ENCODE measurements around the gene SLC17A9. TPM values are rescaled to one million over a fixed set of nuclear protein-coding genes. Genes with fewer than 3 reads are reported as not detected.

Gene SLC17A9
- total and polyA plus RNA-seq, 2 experiments from 2014 or later: 11.1 to 23.2 TPM

DNA sequence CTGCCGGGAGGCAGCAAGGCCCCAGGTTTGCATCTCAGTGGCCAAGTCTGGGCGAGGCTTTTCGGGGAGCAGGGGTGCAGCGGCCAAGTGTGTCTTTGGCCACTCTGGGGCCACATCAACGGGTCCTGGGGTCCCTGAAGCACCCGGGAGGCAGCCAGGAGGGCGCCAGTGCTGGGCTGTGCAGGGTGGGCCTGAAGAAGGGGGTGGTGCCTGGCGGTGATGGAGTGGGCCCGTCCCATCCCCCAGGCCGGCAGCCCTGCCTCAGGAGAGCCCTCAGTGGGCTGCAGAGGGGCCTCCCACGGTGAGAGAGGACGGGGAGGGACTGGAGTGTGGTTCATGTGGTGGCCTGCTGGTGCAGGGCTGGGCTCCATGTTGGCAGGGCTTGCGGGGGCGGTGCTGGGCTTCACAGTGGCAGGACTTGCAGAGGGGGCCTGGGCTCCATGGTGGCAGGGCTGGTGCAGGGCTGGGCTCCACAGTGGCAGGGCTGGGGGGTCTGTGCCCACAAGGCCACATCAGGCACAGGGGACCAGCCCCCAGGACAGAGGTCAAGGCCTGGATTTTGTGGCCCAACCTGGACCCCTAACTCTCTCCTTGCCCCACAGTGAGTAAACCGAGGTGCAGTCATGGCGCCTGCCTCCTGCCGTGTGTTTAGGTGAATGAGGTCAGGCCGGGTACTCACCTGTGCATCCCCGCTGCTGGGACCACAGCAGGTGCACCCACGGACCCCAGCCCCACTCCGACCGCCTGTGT is 64.7 kb downstream of the SLC17A9 start:
- TF ChIP-seq EZH2 (IDR thresholded peaks at IDR 0.05; ENCODE audit: insufficient read depth, poor library complexity, severe bottlenecking) (no peak), EZH2phosphoT487 (IDR thresholded peaks at IDR 0.05; ENCODE audit: insufficient read depth, low read depth) (no peak)
- no peaks in the 10 kb centered on the region for H3K9me3 ChIP-seq (ENCODE audit: low read depth)
- 54 to 61% methylated on average over 21 to 22 of the region's 22 CpGs for WGBS, 2 experiments (ENCODE audit: low coverage in 1 of 2, low lambda C conversion rate in 2 of 2, missing lambda C conversion rate in 2 of 2)

DNA sequence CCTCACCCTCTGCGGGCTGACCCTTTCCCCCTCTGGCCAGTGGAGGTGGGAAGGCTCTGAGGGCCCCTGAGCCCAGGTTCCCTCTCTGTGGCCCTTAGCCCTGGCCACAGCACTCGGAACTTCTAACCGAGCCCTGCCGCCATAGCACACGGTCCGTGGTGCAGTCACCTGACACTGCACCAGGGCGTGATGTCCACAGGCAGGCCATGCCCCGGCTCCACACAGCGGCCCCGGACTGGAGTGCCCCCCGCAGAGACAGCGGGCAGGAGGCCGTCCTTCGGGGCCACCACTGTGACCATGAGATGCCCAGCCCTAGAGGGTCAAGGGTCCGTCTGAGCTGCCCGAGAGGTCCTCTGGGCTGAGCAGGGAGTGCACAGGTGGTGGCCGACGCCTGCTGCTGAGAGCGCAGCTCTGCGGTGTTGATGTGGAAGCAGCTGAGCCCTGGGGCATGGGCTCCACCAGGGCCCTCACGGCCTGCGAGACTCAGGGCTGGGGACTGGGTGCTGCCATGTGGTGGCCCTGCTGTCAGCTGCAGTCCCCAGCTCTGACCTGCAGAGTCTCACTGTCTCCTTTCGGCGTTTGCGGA is 65.4 kb downstream of the SLC17A9 start:
- H3K36me3 ChIP-seq (ENCODE audit: low read depth): no peaks in the 10 kb centered on the region
- WGBS, 2 experiments (ENCODE audit: low coverage in 1 of 2, low lambda C conversion rate in 2 of 2, missing lambda C conversion rate in 2 of 2): 79 to 85% methylated on average over 25 of the region's 25 CpGs

More for the DNA sequence above, 64.7 kb downstream of the SLC17A9 start:
- Histone ChIP-seq H3K4me1 (ENCODE audit: insufficient read depth) (no peaks in the 10 kb centered on the region), H3K27ac (no peak overlapping the region), H3K27me3 (replicated peaks; ENCODE audit: insufficient read depth) (peaks cover 57% of the 10 kb centered on the region), H3K9ac (no peak overlapping the region), H3F3A (ENCODE audit: insufficient read depth) (no peaks in the 10 kb centered on the region), H3K9me2 (ENCODE audit: insufficient read depth) (no peaks in the 10 kb centered on the region), H4K20me1 (ENCODE audit: insufficient read depth) (no peaks in the 10 kb centered on the region), H2AFZ (no peak overlapping the region), H3K79me2 (ENCODE audit: insufficient read depth) (no peaks in the 10 kb centered on the region), H3K4me2 (ENCODE audit: unreplicated experiment) (no peak overlapping the region), H3K4me3 (no peak overlapping the region), H3K36me3 (ENCODE audit: low read depth) (no peaks in the 10 kb centered on the region)
- no peak for DNase-seq
- in situ Hi-C loops (cut with MboI): no loop called here

More for the DNA sequence above, 65.4 kb downstream of the SLC17A9 start:
- Histone ChIP-seq H3K4me1 (ENCODE audit: insufficient read depth) (no peaks in the 10 kb centered on the region), H3K79me2 (ENCODE audit: insufficient read depth) (no peaks in the 10 kb centered on the region), H3K27ac (no peak overlapping the region), H3F3A (ENCODE audit: insufficient read depth) (no peaks in the 10 kb centered on the region), H3K4me3 (no peak overlapping the region), H3K4me2 (ENCODE audit: unreplicated experiment) (no peak overlapping the region), H4K20me1 (ENCODE audit: insufficient read depth) (no peaks in the 10 kb centered on the region), H3K9ac (no peak overlapping the region), H3K9me2 (ENCODE audit: insufficient read depth) (no peaks in the 10 kb centered on the region), H3K27me3 (replicated peaks; ENCODE audit: insufficient read depth) (peaks cover 56% of the 10 kb centered on the region), H2AFZ (no peak overlapping the region), H3K9me3 (ENCODE audit: low read depth) (no peaks in the 10 kb centered on the region)
- in situ Hi-C loops (cut with MboI): no loop called here
- no peak for DNase-seq
- TF ChIP-seq EZH2 (IDR thresholded peaks at IDR 0.05; ENCODE audit: insufficient read depth, poor library complexity, severe bottlenecking): no peak

Other genes with a start within 250 kb of the SLC17A9 start
- not detected in 2 replicates for gene NTSR1, start 243.9 kb upstream of the SLC17A9 start, total RNA-seq (2014; rRNA removed; shearing (Covaris generic))
- gene NTSR1, start 243.9 kb upstream of the SLC17A9 start, polyA plus RNA-seq (2016; fragmentation: Nextera tagmentation; extraction: Ambion mirVana): not detected in 2 replicates
- gene MRGBP, start 156.2 kb upstream of the SLC17A9 start, total RNA-seq (2014; rRNA removed; shearing (Covaris generic)): 15.7 and 17.7 TPM in 2 replicates
- gene MRGBP, start 156.2 kb upstream of the SLC17A9 start, polyA plus RNA-seq (2016; fragmentation: Nextera tagmentation; extraction: Ambion mirVana): 18.7 and 19.8 TPM in 2 replicates
- 42.4 and 52.2 TPM in 2 replicates for gene OGFR, start 147.9 kb upstream of the SLC17A9 start, total RNA-seq (2014; rRNA removed; shearing (Covaris generic))
- gene OGFR, start 147.9 kb upstream of the SLC17A9 start, polyA plus RNA-seq (2016; fragmentation: Nextera tagmentation; extraction: Ambion mirVana): 9.7 and 9.9 TPM in 2 replicates
- gene COL9A3, start 135.7 kb upstream of the SLC17A9 start, total RNA-seq (2014; rRNA removed; shearing (Covaris generic)): not detected in 2 replicates
- gene COL9A3, start 135.7 kb upstream of the SLC17A9 start, polyA plus RNA-seq (2016; fragmentation: Nextera tagmentation; extraction: Ambion mirVana): 0.25 TPM in 1 of 2 replicates, not detected in the other
- 17.5 and 18.5 TPM in 2 replicates for gene TCFL5, start 90.9 kb upstream of the SLC17A9 start, total RNA-seq (2014; rRNA removed; shearing (Covaris generic))
- gene TCFL5, start 90.9 kb upstream of the SLC17A9 start, polyA plus RNA-seq (2016; fragmentation: Nextera tagmentation; extraction: Ambion mirVana): 1.2 and 1.7 TPM in 2 replicates
- gene DIDO1, start 26.2 kb upstream of the SLC17A9 start, total RNA-seq (2014; rRNA removed; shearing (Covaris generic)): 28.6 and 37.1 TPM in 2 replicates
- gene DIDO1, start 26.2 kb upstream of the SLC17A9 start, polyA plus RNA-seq (2016; fragmentation: Nextera tagmentation; extraction: Ambion mirVana): 15.5 and 16.2 TPM in 2 replicates
- gene GID8, start 14.6 kb upstream of the SLC17A9 start, total RNA-seq (2014; rRNA removed; shearing (Covaris generic)): 29.1 and 31.0 TPM in 2 replicates
- gene GID8, start 14.6 kb upstream of the SLC17A9 start, polyA plus RNA-seq (2016; fragmentation: Nextera tagmentation; extraction: Ambion mirVana): 17.5 and 17.6 TPM in 2 replicates
- not detected in 2 replicates for gene BHLHE23, start 54.3 kb downstream of the SLC17A9 start, total RNA-seq (2014; rRNA removed; shearing (Covaris generic))
- gene BHLHE23, start 54.3 kb downstream of the SLC17A9 start, polyA plus RNA-seq (2016; fragmentation: Nextera tagmentation; extraction: Ambion mirVana): not detected in 2 replicates